ENCODE data around the gene C12orf75. TPM values are rescaled to one million over a fixed set of nuclear protein-coding genes. Genes with fewer than 3 reads are reported as not detected.

C12orf75 gene
- total and polyA plus RNA-seq, 10 of the 15 experiments (the other 5 are each of a cell fraction or from before 2014, with no cell fraction given) = 40.7 to 411 (median 159) TPM

GRCh38 chr12:105331805-105332251 lies 1.3 kb downstream of the C12orf75 start:
- H3K4me1 ChIP-seq (ENCODE audit: control insufficient read depth, insufficient read depth, low read length) = peaks cover 46% of the 10 kb centered on the region
- FAIRE-seq (no peak), DNase-seq (ENCODE audit: low read depth, low spot score) (no peak), ATAC-seq (peak; percentile 15)
- in situ Hi-C loops (cut with MboI) (no loop called here), intact Hi-C loops (cut with micrococcal nuclease; ENCODE audit: unreplicated experiment) (loop anchor here (2.0 to 5.0 kb wide), 2 partner anchors 27 to 55 kb away; no protein-coding TSS in a partner anchor)
- H2AFZ ChIP-seq (ENCODE audit: control insufficient read depth, low read depth, low read length) = peak overlapping the region; percentile 52
- POLR2A ChIA-PET = interaction anchor here (0.7 to 5.1 kb wide), 6 partner anchors 11 to 211 kb away, joined by 3 to 38 read pairs (median 6); no protein-coding TSS in a partner anchor
- peak overlapping the region; percentile 56 for H3K9ac ChIP-seq (ENCODE audit: control insufficient read depth, insufficient read depth, low read length)
- H3K27me3 ChIP-seq (replicated peaks in 1 of 2; ENCODE audit: control insufficient read depth in 2 of 2, insufficient read depth in 2 of 2, low read length in 1 of 2) = no peaks in the 10 kb centered on the region
- TF ChIP-seq EZH2 (IDR thresholded peaks at IDR 0.05; ENCODE audit: borderline replicate concordance, control insufficient read depth, low read depth, low read length) = no peak
- TF ChIP-seq NFYB (IDR thresholded peaks at IDR 0.05; ENCODE audit: insufficient read depth, low read depth, low read length) = no peak
- no peak for TF ChIP-seq JUNB (IDR thresholded peaks at IDR 0.05)
- peak; percentile 39; the same call in 1 of the 2 replicates for TF ChIP-seq RUNX3 (IDR thresholded peaks at IDR 0.05; ENCODE audit: low read length)
- 0 out of 3 replicates have a peak, but pooled peaks have one; percentile 7 for TF ChIP-seq POU2F2 (IDR thresholded peaks at IDR 0.05; ENCODE audit: borderline replicate concordance, low read depth, low read length)
- no peak for TF ChIP-seq RCOR1 (conservative IDR thresholded peaks at IDR 0.05; ENCODE audit: low read depth, low read length)
- peak overlapping the region; percentile 81 for H3K4me3 ChIP-seq
- no peaks in the 10 kb centered on the region for H4K20me1 ChIP-seq (ENCODE audit: control insufficient read depth, insufficient read depth)
- BruUV-seq (replicated peaks) = TSS peak; percentile 56
- WGBS (ENCODE audit: insufficient coverage, insufficient replicate concordance, low lambda C conversion rate, missing lambda C conversion rate) = 21% methylated on average over 8 of the region's 8 CpGs
- H3K27ac ChIP-seq (ENCODE audit: control insufficient read depth, insufficient read depth) = peak overlapping the region; percentile 49
- H3K4me2 ChIP-seq (ENCODE audit: control insufficient read depth, insufficient read depth) = peak overlapping the region; percentile 86
- H3K9me3 ChIP-seq (replicated peaks; ENCODE audit: control insufficient read depth, insufficient read depth, low read length) = no peaks in the 10 kb centered on the region
- H3K36me3 ChIP-seq (ENCODE audit: control insufficient read depth in 2 of 2, insufficient read depth in 2 of 2, low read length in 1 of 2) = no peaks in the 10 kb centered on the region; a peak in 1 of 4 replicates
- peaks cover 59% of the 10 kb centered on the region for H3K79me2 ChIP-seq (ENCODE audit: control insufficient read depth, insufficient read depth, low read length)
- SMC1A ChIA-PET (ENCODE audit: uncharacterized antibody, unreplicated experiment) = interaction anchor here (0.7 to 7.9 kb wide), 9 partner anchors 11 to 96 kb away, joined by 3 to 102 read pairs (median 4); partner anchors contain the start of gene APPL2
- CTCF ChIA-PET = interaction anchor here (1.0 to 6.5 kb wide), 9 partner anchors 12 to 50 kb away, joined by 3 to 38 read pairs (median 4); no protein-coding TSS in a partner anchor
- RAD21 ChIA-PET (ENCODE audit: unreplicated experiment) = interaction anchor here (0.9 to 6.1 kb wide), 9 partner anchors 11 to 50 kb away, joined by 3 to 47 read pairs (median 4); no protein-coding TSS in a partner anchor
